Measurements from ENCODE around the gene CCDC192. TPM values are rescaled to one million over a fixed set of nuclear protein-coding genes. Genes with fewer than 3 reads are reported as not detected.

The CCDC192 gene
- total RNA-seq, 1 experiment from 2014 or later: not detected

GRCh38 chr5:127812570-127812969, 109.4 kb downstream of the CCDC192 start:
- Histone ChIP-seq H3K36me3 (no peaks in the 10 kb centered on the region), H3K4me3 (no peak overlapping the region), H3K9me3 (no peaks in the 10 kb centered on the region), H3K27me3 (no peaks in the 10 kb centered on the region)
- DNase-seq: peak; percentile 24

DNA sequence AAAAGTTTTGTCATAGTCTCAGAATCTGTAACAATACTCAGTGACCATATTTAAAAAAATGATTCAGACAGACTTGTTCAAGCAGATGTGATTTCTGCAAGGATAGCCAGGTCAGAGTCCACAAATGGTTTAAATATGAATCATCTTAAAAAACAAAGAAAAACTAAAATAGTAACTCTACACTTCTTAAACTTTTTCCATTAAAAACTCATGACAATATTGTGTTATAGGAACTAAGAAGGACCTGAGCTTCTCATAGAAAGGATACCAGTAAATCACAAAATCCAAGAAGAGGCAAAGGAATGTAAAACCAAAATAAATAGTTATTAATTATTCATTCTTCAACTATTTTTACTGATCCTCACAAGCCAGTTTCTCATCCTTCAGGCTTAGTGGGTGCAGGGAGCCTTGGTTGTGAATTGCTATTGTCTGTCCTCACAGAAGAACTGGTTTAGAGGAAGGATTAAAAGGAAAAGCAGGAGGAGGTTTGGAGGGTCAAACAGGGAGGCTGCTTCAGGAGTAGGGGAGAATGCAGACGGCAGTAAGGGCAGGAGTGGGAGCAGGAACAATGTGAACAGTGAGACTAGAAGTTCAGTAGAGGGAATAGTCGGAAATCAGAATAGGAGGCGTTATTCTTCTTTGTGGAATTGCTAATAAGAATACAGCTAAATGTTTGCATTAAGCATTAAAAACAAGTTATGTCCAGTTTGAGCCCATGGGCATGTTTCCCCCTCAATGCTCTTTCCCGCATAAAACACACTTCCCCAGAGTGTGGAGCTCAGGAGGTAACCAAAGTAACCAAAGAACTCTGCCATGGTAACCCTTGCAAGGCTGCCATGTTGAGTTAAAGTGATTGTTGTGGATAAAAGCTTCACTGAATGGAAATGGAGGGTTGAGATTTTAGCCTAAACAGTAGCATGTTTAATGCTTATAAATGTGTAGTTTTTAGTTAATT, 110.7 kb downstream of the CCDC192 start:
- Histone ChIP-seq H3K9me3 (no peaks in the 10 kb centered on the region), H3K36me3 (no peaks in the 10 kb centered on the region), H3K4me3 (no peak overlapping the region), H3K27me3 (no peaks in the 10 kb centered on the region)
- peak; percentile 88 for DNase-seq

DNA sequence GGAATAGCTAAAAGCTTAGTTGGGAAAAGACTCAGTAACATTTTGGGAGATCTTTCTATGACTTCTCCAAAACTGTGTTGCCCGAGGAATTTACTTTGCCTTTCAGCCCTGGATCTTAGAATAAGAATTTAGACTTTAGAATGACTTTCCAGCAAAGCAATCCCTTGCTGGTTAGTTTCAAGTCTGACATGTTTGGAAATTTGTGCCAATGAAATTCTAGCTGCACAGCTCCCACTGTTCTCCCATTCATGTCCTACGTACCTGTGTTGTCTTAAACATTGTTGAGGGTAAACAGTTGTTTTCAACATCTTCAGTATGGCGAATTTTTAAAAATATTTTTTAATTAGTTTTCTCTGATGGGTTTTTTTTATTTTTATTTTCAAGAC, 111.4 kb downstream of the CCDC192 start:
- no peak for DNase-seq
- Histone ChIP-seq H3K4me3 (no peak overlapping the region), H3K9me3 (no peaks in the 10 kb centered on the region), H3K27me3 (no peaks in the 10 kb centered on the region), H3K36me3 (no peaks in the 10 kb centered on the region)

- H3K27me3 ChIP-seq: no peaks in the 10 kb centered on the region
- DNase-seq: no peak
- H3K9me3 ChIP-seq: no peaks in the 10 kb centered on the region
- no peaks in the 10 kb centered on the region for H3K36me3 ChIP-seq
- no peak overlapping the region for H3K4me3 ChIP-seq
Observed at GRCh38 chr5:127820910-127821553, 117.8 kb downstream of the CCDC192 start.

- Histone ChIP-seq H3K36me3 (no peaks in the 10 kb centered on the region), H3K4me3 (no peak overlapping the region), H3K27me3 (no peaks in the 10 kb centered on the region), H3K9me3 (no peaks in the 10 kb centered on the region)
- no peak for DNase-seq
Observed at GRCh38 chr5:127821896-127822295, 118.7 kb downstream of the CCDC192 start.

DNA sequence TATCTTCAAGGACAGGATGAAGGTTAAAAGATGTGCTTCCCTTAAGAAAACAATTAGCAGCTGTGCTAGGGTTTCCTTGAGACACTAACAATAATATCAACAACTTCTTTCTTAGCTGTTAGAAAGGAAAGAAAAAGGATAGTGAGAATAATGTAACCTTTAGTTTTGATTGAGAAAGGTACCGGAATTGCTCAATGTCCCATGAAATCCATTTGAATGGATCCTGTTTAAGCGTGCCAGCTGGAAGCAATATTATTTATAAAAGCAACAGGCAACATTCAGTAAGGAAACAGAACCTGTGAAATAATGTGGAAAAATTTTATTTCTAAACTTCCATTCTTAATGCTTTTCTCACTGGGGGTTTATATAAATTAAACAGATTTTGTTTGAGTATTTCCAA, 120.9 kb downstream of the CCDC192 start:
- no peaks in the 10 kb centered on the region for H3K9me3 ChIP-seq
- H3K4me3 ChIP-seq: no peak overlapping the region
- DNase-seq: no peak
- H3K36me3 ChIP-seq: no peaks in the 10 kb centered on the region
- H3K27me3 ChIP-seq: no peaks in the 10 kb centered on the region

DNA sequence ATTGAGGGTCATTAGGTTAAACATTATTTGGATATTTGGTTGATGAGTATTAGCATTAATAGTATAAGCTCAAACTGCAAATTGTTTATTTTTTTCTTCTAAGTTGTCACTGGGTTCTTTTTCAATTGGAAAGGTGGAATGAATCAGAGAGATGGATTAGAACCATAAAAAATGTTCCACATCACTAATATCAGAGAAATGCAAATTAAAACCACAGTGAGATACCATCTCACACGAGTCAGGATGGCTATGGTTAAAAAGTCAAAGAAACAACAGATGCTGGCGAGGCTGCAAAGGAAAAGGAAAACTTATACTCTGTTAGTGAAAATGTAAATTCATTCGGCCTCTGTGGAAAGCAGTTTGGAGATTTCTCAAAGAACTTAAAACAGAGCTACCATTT, 122.8 kb downstream of the CCDC192 start:
- Histone ChIP-seq H3K9me3 (no peaks in the 10 kb centered on the region), H3K27me3 (no peaks in the 10 kb centered on the region), H3K36me3 (no peaks in the 10 kb centered on the region), H3K4me3 (no peak overlapping the region)
- peak; percentile 14 for DNase-seq

DNA sequence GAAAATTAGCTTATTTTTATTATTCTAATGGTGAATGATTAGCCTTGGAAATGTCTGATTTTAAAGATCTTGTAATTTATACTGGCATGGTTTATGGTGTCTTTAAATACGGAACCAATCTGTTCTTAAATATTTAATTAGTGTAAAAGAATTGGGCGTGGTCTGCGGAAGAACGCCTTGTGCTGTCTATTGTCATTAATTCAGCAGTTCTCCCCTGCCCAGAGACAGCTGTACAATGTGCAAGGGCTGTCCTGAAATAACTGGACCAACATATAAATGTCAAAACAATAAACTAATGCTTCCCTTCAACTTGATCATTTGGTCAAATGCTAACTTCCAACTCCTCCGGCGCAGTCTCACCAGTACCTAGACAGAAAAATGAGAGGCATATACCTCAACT, 124.3 kb downstream of the CCDC192 start:
- DNase-seq: no peak
- Histone ChIP-seq H3K36me3 (no peaks in the 10 kb centered on the region), H3K9me3 (no peaks in the 10 kb centered on the region)

DNA sequence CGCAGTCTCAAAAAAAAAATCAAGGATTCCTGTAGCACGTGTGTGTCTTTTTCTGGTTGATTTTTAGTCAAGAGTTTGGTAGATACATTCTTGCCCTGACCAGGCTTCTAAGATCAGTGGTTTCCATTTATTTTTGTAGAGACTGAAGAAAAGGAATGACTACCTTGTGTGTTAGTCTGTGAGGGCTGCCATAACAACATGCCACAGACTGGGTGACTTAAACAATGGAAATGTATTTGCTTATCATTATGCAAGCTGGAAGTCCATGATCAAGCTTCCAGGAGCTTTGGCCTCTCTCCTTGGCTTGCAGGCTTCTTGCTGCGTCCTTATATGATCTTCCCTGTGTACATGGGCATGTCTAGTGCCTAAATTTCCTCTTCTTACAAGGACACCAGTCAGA, 127.0 kb downstream of the CCDC192 start:
- no peaks in the 10 kb centered on the region for H3K36me3 ChIP-seq

More for the DNA sequence above, 124.3 kb downstream of the CCDC192 start:
- no peaks in the 10 kb centered on the region for H3K27me3 ChIP-seq
- no peak overlapping the region for H3K4me3 ChIP-seq

DNA sequence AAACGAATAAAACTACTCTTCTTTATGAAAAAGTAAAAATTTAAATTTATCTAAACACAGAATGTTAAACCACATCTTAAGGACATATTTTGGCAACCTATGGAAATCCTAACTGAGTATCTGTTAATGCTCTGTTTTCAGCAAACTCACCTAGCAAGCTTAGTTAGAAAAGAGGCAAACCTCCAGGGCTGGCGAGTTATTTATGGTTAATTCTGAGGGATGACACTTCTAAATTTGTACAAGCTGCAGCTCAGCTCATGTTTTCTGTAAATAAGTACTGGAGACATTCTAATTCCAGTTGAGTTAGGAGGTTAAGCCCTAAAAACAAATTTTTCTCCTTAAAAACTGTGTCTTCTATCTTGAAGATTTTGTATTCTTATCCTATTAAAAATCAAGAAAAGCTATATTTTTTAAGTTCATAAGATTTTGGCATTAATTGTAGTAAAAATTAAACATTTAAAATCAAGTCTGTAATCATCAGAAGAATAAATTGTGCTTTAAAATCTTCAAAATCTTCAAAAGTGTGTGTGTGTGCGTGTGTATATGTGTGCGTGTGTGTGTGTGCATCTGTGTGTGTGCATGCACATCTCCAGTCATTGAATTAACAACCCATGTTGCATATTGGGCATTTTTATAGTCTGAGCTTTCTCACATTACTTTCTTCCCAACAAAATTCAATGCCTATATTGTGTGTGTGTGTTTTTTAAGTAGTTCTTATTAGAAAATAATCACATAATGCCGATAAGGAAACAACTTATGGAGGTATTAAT, 127.8 kb downstream of the CCDC192 start:
- H3K4me3 ChIP-seq: no peak overlapping the region
- H3K9me3 ChIP-seq: no peaks in the 10 kb centered on the region
- DNase-seq: no peak
- H3K27me3 ChIP-seq: no peaks in the 10 kb centered on the region
- H3K36me3 ChIP-seq: no peaks in the 10 kb centered on the region

More for the DNA sequence above, 127.0 kb downstream of the CCDC192 start:
- H3K4me3 ChIP-seq: no peak overlapping the region
- no peaks in the 10 kb centered on the region for H3K27me3 ChIP-seq
- DNase-seq: no peak
- H3K9me3 ChIP-seq: no peaks in the 10 kb centered on the region

DNA sequence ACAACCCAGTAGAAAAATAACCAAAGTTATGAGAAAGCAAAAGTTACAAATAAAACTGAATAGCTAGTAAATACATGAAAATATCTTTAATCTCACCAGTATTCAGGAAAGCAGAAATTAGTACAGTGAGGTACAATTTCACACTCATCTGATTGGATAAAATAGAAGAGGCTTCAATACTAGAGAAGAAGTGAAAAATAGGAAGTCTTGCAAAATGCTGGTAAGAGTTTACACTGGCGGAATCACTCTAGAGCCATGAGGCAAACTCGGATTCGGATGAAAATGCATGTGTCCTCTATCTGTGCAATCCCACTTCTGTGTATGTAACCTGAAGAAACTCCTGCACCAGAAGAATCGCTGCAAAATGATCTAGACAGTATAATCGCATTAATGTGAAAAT, 128.9 kb downstream of the CCDC192 start:
- H3K4me3 ChIP-seq: no peak overlapping the region
- DNase-seq: no peak
- no peaks in the 10 kb centered on the region for H3K36me3 ChIP-seq
- H3K9me3 ChIP-seq: no peaks in the 10 kb centered on the region
- H3K27me3 ChIP-seq: no peaks in the 10 kb centered on the region

DNA sequence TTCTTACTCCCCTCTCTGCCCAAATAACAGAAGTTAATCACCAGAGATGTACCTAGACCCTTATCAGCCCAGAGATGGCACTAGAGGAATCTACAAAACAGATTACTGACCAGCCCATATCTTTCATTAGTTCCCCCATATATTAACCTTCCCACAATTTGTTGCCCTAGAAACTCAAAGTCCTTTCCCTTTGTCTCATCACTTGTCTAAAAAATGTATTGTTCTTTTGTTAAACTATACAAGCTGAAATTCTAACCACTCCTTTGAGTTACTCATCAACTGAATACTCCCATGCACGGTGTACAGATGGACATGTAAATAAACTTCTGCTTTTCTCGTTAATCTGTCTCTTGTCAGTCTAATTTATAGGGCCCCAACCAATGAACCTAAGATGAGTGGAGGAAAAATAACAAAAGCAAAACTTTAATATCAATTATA, 130.9 kb downstream of the CCDC192 start:
- no peak for DNase-seq
- Histone ChIP-seq H3K36me3 (no peaks in the 10 kb centered on the region), H3K27me3 (no peaks in the 10 kb centered on the region), H3K9me3 (no peaks in the 10 kb centered on the region), H3K4me3 (no peak overlapping the region)

DNA sequence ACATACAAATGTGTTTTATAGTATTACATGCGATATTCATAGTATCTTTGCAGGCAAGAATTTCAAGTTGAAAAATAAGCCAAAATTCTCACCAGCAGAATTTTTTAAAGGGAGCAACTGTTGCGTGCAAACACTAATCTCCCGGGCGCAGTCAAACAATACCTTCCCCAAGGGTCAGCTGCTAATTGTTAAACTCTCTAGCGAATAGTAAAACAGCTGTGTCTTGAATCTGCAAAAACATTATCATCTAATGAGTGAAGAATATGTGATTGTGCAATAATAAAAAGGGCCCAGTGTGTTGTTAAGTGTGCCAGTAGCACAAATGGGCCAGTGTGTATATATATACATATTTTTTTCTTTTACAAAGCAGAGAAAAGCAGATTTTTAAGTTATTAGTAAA, 131.4 kb downstream of the CCDC192 start:
- Histone ChIP-seq H3K9me3 (no peaks in the 10 kb centered on the region), H3K27me3 (no peaks in the 10 kb centered on the region), H3K4me3 (no peak overlapping the region), H3K36me3 (no peaks in the 10 kb centered on the region)
- DNase-seq: no peak

- Histone ChIP-seq H3K4me3 (no peak overlapping the region), H3K27me3 (no peaks in the 10 kb centered on the region), H3K36me3 (no peaks in the 10 kb centered on the region), H3K9me3 (no peaks in the 10 kb centered on the region)
- peak; percentile 46 for DNase-seq
Observed at GRCh38 chr5:127838661-127839060, 135.5 kb downstream of the CCDC192 start.

DNA sequence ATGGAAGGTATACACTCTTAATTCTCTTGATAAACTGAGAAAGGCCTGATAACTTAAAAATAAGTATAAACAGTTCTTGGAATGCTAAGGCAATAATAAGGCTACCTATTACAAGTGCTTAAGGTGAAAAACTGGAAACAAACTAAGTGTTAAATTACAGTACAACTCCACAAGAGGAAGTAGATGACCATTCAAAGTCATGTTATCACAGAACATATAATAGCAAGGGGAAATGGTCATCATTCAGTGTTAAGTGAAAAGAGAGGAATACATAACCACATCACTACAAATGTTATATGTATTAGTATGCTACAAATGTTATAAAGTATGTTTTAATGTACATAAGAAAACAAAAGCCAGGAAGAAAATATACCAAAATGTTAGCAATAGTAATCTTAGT, 135.9 kb downstream of the CCDC192 start:
- H3K27me3 ChIP-seq: no peaks in the 10 kb centered on the region
- DNase-seq: no peak
- H3K9me3 ChIP-seq: no peaks in the 10 kb centered on the region
- no peaks in the 10 kb centered on the region for H3K36me3 ChIP-seq
- H3K4me3 ChIP-seq: no peak overlapping the region

GRCh38 chr5:127839496-127840197, 136.5 kb downstream of the CCDC192 start:
- Histone ChIP-seq H3K4me3 (no peak overlapping the region), H3K27me3 (no peaks in the 10 kb centered on the region), H3K9me3 (no peaks in the 10 kb centered on the region), H3K36me3 (no peaks in the 10 kb centered on the region)
- no peak for DNase-seq

GRCh38 chr5:127840198-127840524, 137.0 kb downstream of the CCDC192 start:
- Histone ChIP-seq H3K9me3 (no peaks in the 10 kb centered on the region), H3K4me3 (no peak overlapping the region), H3K36me3 (no peaks in the 10 kb centered on the region), H3K27me3 (no peaks in the 10 kb centered on the region)
- DNase-seq: no peak

Measured in MG63 (cell line).